Adrenal gland (tissue), 5 donors: ENCODE data around the gene NBEAL1.

Experiments used
- CTCF ChIP-seq, 6 experiments: fragments of 450-650 bp in 4 of 6; fragments of 200-600 bp in 2 of 6; sonication (generic) in 1 of 6; IDR thresholded peaks; 1 replicate in 5 of 6; 2 replicates in 1 of 6; pipeline versions ENCODE4 v1.5.1 to v1.8.0; 2016 to 2021; ENCODE audit warnings: antibody characterized with exemption in 6 of 6, mild to moderate bottlenecking in 2 of 6, moderate library complexity in 1 of 6
- POLR2A ChIP-seq, 2 donors: fragments of 450-650 bp; IDR thresholded peaks; one replicate each; pipeline ENCODE4 v1.6.1; 2017; ENCODE audit warnings: antibody characterized with exemption in 2 of 2, mild to moderate bottlenecking in 2 of 2, moderate library complexity in 1 of 2
- donor health status: DM: no; HTN: no; CAD: no.

DNA sequence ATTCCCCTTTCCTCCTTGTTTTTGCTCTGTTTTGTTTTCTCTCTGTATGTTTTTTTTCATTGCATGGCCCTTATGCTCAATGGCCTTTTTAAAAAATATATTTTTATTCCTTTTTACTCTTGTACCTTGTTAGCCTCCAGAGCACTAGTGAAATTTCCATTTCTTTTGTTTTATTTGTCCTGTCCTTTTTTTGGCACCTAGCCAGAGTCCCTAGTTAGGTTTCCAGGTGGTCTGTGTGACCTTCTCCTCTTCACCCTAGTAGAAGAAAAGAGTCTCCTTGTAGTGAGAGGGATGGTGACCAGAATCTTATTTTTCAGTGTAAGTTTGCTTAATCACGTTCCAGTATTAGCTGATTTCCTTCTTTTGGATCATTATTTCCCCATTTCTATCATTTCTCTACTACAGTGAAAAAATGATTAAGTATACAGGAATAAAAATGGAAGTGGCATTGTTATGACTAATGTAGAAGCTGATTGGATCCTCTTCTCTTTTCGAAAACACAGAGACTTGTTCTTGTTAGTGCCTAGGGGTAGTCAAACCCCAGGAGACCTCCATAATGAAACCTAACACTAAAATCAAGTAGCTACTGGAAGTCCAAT lies 65.9 kb downstream of the NBEAL1 start:
- TF ChIP-seq POLR2A (IDR thresholded peaks at IDR 0.05) (no peak), CTCF (IDR thresholded peaks at IDR 0.05) (no peak)
